Suprapubic skin (tissue), 4 donors: ENCODE data around the gene ANKRD7.

ENCODE experiments used
- CTCF ChIP-seq, 2 donors: fragments of 200-600 bp in 1 of 2; fragments of 450-650 bp in 1 of 2; sonication (generic) in 1 of 2; IDR thresholded peaks; one replicate each; pipeline ENCODE4 v1.5.1; 2016 to 2019; ENCODE audit warnings: antibody characterized with exemption in 2 of 2, mild to moderate bottlenecking in 1 of 2, moderate library complexity in 1 of 2
- EP300 ChIP-seq: sonication (generic); formaldehyde crosslinking; IDR thresholded peaks from one replicate; pipeline ENCODE4 v1.6.1; 2017; ENCODE audit warnings: antibody characterized with exemption
- POLR2A ChIP-seq, 2 donors: fragments of 450-650 bp; IDR thresholded peaks; one replicate each; pipeline ENCODE4 v1.6.1; 2017; ENCODE audit warnings: antibody characterized with exemption in 2 of 2, mild to moderate bottlenecking in 2 of 2, moderate library complexity in 2 of 2
- POLR2AphosphoS5 ChIP-seq, 3 donors: sonication (generic); formaldehyde crosslinking; IDR thresholded peaks; one replicate each; pipeline ENCODE4 v1.6.1; 2017; ENCODE audit warnings: antibody characterized with exemption in 3 of 3

- TF ChIP-seq CTCF (IDR thresholded peaks at IDR 0.05) (no peak), POLR2A (IDR thresholded peaks at IDR 0.05) (no peak), POLR2AphosphoS5 (IDR thresholded peaks at IDR 0.05) (no peak), EP300 (no peak)
Observed at GRCh38 chr7:118233799-118234198, 9.3 kb downstream of the ANKRD7 start.
